GM19351 (cell line): ENCODE data around the gene FAM151A.

Source experiments
- ATAC-seq: cut with Tn5 transposase; IDR thresholded peaks from one replicate; pipeline ENCODE4 v1.9.1; 2021; ENCODE audit warnings: mild to moderate bottlenecking, moderate library complexity; ENCODE audit not compliant: unreplicated experiment

Gene FAM151A

GRCh38 chr1:54581621-54582035 lies 41.7 kb downstream of the FAM151A start:
- no peak for ATAC-seq

GRCh38 chr1:54580856-54581550 lies 42.3 kb downstream of the FAM151A start:
- ATAC-seq: no peak

- ATAC-seq: no peak
Observed at GRCh38 chr1:54579337-54579781, 44.0 kb downstream of the FAM151A start.

DNA sequence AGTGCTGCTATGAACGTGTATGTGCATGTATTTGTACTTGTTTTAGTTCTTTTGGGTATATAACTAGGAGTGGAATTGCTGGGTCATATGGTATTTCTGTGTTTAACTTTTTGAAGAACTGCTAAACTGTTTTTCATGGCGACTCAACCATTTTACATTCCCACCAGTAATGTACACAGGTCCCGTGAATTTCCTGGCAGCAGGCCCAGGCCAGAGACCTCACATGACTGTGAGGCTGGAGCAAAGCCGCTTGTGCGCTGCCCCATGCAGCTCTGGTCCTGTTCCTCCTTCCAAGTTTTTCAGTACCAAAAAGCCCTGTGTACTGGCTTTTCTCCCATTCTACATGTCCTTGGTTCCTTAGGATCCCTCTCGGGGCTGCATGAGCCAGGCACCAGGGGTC lies 45.7 kb downstream of the FAM151A start:
- ATAC-seq: no peak

GRCh38 chr1:54575605-54576290 lies 47.6 kb downstream of the FAM151A start:
- no peak for ATAC-seq

- no peak for ATAC-seq
Observed at GRCh38 chr1:54575161-54575560, 48.2 kb downstream of the FAM151A start.

- no peak for ATAC-seq
Observed at GRCh38 chr1:54574158-54574778, 49.1 kb downstream of the FAM151A start.

- no peak for ATAC-seq
Observed at GRCh38 chr1:54572542-54572850, 50.8 kb downstream of the FAM151A start.

DNA sequence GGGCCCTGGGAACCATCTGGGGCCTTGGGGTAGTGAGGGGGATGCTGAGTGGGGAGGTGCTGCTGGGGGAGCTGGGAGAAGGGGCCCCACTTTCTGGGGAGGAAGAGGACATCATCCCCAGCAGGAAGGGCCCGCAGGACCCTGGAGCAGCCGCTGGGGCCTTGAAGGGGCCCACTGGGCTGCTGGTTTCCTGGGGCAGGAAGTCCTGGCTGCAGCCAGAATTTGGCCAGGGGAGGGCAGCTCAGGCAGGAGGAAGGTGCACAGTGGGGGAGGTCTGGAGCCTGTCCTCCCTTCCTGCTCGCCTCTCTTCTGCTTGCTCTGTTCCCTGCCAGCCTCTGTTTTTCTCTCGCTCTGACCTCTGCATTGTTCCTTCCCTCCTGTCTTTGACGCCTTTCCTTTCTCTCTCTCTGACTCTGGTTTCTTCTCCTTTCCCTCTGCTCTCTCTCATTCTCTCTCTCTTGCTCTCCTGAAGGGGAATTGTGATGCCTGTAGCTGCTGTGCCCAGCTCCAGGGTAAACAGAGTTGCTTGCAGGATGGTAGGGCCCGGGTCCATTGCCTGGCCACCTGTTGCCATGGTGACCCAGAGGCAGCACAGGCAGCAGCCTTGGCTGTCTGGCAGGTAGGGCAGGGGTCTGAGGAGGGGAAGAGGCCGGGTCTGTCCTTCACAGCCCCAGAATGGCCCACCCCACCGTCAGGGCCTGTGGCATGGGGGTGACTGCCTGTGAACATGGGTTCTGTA lies 51.4 kb downstream of the FAM151A start:
- ATAC-seq: no peak

- ATAC-seq: no peak
Observed at GRCh38 chr1:54571326-54571725, 52.0 kb downstream of the FAM151A start.

- ATAC-seq: no peak
Observed at GRCh38 chr1:54570161-54570560, 53.2 kb downstream of the FAM151A start.

DNA sequence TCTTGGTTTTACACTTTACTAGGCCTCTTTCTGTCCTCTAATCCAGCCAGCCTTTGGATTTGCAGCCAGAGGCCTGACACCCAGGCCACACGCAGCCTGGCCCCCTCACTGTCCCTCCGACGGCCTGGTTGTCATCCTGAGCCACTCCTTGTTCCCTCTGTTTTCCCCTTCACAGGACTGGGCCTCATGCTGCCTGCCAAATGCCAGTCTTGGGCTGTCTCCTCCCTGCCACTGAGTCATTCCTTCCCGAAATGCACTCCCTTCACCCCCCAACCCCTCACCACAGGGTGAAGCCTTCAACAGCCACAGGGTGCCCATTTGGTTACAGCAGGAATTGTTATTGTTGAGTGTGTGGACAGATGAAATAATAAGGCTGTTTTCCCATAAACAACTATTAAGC lies 54.0 kb downstream of the FAM151A start:
- ATAC-seq: no peak

DNA sequence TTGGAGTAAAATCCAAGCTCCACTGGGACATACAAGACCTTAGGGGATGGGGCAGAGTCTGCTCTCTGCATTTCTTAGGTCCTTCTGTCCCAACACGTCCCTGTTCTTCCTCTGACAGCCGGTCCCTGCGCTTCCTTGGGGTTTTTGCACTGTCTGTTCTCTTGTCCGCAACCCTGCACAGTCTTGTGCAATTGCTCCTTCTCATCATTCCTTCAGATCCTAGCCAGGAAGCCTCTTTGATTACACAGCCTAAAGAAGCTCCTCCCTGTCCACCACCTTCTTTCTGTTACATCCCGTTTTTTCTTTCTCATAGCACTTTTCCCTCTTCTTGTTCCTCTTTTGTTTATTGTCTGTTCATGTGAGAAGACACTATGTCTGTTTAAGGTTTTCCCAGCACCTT lies 55.4 kb downstream of the FAM151A start:
- no peak for ATAC-seq

DNA sequence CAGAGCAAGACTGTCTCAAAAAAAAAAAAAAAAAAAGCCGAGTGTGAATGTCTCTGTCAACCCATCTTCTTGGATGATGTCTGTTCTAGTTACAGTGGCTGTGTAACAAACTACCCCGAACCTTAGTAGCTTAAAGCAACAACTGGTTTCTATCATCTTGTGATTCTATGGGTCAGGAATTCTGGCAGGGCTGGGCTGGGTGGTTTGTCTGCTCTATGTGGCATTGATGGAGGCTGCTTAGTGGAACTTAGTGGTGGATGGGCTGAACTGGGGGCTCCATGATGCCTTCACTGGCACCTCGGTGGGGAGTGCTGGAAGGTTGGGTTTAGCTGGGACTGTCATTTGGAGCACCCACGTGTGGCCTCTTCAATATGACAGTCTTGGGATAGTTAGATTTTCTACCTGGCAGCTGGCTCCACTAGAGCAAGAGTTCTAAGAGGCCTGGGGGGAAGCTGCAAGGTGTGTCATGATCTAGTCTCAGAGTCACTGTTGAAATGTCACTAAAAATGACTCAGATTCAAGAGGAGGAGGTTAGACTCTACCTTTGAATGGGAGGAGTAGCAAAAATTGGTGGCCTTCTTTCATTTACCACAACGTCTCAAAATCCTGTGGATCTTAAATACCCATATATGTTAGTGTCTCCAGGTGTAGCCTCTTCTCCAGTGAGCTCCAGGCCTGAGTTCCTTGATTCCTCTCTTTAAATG lies 56.7 kb downstream of the FAM151A start:
- ATAC-seq: no peak

DNA sequence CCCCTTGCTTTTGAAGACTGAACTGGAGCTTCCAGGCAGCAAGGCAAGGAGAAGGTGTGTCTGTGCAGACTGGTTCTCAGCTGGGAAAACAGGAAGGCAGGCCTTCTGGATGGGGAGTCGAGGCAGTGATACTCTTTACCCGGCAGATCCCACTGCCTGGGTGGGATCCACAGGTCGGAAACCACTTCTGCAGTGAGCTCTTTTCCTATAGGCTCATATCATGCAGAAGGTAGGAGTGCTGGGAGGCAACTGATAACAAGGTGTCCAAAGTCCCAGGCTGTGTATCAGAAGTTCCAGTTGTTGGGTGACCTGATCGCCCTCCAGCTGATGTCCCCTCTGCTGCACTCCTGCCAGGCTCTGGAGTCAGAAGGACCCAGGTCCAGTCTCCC lies 58.2 kb downstream of the FAM151A start:
- ATAC-seq: no peak

DNA sequence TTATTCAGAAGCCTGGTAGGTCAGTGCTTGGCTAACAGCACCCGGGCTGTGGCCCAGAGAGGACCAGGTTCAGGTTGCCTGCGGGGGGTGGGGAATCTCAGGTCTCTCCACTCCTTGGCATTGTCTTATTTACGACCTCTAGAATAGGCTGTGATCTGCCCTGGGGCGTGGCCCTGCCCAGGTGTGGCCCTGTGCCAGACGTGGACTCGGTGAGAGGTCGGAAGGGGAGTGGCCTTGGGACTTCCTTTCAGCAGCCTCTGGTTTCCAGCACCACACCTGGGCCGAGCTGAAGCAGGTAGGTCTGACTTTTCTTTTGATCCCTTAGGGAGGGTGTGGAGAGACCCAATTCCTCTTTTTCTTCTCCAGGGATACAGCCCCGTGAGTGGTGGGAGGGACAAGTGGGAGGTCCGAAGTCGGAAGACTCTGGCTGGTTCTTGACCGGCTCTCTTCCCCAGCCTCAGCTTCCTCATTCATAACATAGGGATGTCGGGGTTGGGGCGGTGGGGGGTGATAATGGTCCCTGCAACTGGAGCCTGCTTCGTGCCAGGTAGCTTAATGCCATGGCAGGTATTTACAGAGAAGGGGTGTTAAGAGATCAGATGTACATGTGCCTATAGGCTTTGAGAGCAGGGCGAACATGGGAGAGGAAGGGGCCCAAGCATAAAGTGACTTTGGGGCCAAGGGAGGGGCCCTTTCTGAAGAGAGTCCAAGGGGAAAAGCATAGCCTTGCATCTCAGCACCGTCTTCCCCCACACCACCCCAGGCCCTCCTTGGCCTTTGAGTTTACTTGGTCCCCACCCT lies 58.8 kb downstream of the FAM151A start:
- ATAC-seq: no peak

GRCh38 chr1:54559771-54560231 lies 63.5 kb downstream of the FAM151A start:
- ATAC-seq: no peak
